Myocyte (in vitro differentiated cells): ENCODE measurements around the gene GGNBP2. TPM values are rescaled to one million over a fixed set of nuclear protein-coding genes. Genes with fewer than 3 reads are reported as not detected.
"Not testable (repeated sequence)": the region's sequence is repeated elsewhere in the genome, so short reads cannot be mapped to it uniquely, and the experiment has no call there.

Experiments used
- DNase-seq: peaks from one replicate; pipeline ENCODE4 v3.0.0-alpha.2; 2012; ENCODE audit warnings: low read depth
- total RNA-seq: library from RNA; depleted of rRNA; stranded (reverse); fragments of >200 nt; gene quantifications from 2 replicates; pipeline ENCODE4 v1.2.3, GENCODE V29; 2014

GGNBP2 gene
- total RNA-seq, 1 donor from 2014 or later, result 61.4 TPM

DNA sequence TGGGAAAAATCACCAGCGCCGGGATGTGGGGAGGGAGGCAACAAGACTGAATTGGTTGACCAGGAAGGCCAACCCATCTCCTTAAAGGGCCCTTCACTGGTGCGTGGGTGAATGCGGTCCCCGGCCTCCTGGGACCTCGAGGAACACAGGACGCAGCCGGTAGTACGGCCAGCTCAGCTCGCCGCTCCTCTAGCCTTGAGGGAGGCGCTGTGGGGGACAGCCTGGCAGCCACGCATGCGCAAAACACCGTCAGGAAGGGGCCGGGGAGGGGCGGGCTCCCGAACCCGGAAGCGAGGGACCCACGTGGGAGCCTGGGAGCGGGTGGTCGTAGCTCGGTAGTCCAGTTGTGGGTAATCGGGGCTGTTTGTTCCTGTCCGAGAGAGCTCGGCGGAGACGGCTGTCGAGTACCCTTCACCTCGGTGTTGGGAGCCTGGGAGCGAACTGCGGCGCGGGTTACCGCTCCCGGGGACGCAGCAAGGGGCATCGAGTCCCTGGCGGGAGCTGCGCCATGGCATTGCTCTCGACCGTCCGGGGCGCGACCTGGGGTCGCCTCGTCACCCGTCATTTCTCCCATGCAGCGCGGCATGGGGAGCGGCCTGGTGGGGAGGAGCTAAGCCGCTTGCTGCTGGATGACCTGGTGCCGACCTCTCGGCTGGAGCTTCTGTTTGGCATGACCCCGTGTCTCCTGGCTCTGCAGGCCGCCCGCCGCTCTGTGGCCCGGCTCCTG lies 56.7 kb downstream of the GGNBP2 start, which contains the start of gene MRM1:
Gene MRM1 (plus strand): TSS at position 281 of the 727 bp plus-strand sequence. CDS start 228 bp downstream, at position 509.
- peak; percentile 95 for DNase-seq

GRCh38 chr17:36602030-36602748 lies 57.5 kb downstream of the GGNBP2 start:
- DNase-seq, result peak; percentile 12

GRCh38 chr17:36602924-36603384 lies 58.2 kb downstream of the GGNBP2 start:
- DNase-seq, result peak; percentile 76

DNA sequence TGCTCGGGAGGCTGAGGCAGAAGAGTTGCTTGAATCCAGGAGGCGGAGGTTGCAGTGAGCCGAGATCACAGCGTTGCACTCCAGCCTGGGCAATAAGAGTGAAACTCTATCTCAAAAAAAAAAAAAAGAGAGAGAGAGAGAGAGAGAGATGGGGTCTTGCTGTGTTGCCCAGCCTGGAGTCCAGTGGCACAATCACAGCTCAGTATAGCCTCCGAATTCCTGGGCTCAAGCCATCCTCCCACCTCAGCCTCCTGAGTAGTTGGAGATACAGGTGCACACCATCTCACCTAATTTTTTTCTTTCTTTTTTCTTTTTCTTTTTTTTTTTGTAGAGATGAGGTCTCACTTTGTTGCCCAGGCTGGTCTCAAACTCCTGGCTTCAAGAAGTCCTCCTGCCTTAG lies 60.3 kb downstream of the GGNBP2 start:
- not testable (repeated sequence) for DNase-seq

DNA sequence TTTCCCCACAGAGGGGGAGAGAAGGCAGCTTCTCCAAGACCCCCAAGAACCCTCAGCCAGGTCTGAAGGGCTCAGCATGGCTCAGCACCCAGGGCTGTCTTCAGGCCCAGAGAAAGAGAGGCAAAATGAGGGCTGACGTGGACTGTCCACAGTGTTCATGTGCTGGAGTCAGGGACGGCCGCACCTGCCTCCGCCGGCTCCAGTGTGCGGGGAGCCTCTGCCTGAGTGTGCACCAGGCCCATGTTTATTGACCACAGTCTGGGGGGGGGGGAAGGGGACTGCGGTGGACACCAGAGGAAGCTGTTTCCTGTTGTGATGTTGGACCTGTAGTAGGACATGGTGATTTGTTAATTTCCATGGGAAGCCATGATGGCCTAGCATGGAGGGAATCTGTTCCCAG lies 63.6 kb downstream of the GGNBP2 start:
- DNase-seq, result no peak

DNA sequence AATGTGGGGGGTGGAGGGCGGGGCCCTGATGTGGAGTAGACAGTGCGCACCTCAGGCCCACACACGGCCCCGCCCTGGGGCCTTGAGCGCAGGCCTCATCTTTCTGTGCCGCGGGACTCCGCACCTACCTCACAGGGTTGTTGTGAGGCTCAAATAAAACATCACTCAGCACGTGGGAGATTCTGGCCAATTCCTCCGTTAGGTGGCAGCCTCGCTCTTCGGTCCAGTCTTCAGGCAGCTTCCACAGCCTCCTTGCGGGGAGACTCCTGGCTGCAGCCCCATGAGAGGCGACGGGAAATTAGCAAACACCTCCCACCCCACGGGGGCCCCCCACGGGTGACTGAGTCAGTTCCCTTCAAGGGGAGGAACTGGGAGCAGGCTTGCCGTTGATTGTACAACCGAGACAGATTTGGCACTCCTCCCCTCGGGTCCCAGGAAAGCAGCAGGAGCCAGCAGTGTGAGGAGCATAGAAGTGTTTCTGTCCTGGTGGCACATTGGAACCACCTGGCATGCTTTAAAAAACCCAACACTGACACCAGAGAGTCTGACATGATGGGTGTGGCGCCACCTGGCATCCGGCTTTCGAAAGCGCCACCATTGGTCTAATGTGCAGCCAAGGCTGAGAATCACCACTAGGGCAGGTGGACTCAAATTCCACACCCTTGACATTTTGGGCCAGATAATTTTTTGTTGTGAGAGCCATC lies 64.2 kb downstream of the GGNBP2 start:
- DNase-seq, result no peak

DNA sequence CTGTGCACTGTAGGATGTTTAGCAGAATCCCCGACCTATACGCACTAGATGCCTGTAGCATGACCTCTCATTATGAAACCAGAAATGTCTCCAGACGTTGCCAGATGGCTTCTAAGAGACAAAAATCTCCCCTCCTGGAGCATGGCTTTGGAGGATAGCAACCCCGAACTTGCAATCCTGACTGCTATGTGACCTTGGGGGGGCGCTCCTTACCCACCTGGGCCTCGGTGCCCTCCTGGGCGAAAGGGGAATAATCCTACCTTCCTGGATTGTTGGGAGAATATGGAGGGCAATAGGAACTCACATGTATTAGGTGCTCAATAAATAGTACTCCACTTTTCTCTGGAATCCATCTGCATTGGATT lies 64.8 kb downstream of the GGNBP2 start:
- no peak for DNase-seq

DNA sequence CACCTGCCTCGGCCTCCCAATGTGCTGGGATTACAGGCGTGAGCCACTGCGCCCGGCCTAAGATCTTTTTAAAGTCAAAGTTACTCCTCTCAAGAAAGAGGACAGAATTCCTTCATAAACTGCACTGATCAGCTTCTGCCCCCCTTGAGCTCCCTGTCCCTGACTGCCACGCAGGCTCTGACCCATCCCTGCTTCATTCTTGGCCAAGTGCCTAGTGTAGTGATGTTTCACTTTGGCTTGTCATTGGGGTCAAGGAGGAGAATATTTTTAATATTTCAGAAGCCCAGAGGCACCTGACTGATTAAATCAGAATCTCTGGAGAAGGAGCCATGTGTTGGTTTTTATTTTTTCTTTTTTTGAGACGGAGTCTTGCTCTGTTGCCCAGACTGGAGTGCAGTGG lies 65.8 kb downstream of the GGNBP2 start:
- peak; percentile 31 for DNase-seq

DNA sequence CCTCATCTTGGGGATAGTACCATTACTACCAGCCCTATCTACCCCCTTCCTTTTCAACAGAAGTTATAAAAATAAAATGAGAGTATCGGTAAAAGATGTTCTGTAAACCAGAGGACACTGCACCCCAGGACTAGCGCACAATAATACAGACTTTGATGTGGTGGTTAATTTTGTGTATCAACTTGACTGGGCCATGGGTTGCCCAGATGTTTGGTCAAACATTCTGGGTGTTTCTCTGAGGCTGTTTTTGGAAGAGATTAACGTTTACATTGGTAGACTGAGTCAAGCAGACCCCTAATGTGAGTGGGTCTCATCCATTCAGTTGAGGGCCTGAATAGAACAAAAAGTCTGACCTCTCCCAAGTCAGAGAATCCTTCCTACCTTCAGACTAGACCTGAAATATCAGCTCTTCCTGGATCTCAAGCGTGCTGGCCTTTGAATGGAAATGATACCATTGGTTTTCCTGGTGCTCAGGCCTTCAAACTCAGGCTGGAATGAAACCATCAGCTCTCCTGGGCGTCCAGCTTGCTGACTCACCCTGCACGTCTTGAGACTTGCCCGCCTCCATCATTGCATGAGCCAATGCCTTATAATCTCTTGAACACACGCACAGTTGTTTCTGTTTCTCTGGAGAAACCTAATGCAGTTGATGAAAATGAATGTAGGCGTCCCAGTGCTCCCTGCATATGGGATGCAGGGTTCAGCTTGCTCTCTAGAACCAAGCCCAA lies 66.8 kb downstream of the GGNBP2 start:
- DNase-seq, result peak; percentile 16

GRCh38 chr17:36612323-36612722 lies 67.6 kb downstream of the GGNBP2 start:
- no peak for DNase-seq

DNA sequence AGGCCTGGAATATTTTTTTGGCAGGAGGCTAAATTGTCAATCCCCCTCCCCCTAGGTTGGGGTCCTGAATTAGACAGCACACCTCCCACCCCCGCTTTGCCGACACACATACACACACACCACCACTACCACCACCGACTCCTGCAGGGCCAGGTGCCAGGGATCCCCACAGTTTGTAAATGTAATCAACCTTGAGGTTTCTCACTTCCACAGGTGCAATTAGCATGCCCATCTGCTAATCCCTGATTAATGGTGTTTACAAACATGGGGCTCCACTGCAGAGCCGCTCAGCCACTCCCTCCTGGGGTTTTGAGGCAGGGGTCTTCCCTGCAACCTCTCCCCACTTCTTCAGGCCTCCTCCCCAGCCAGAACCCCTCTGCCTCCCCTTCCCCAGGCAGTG lies 68.4 kb downstream of the GGNBP2 start:
- no peak for DNase-seq

GRCh38 chr17:36614081-36614480 lies 69.4 kb downstream of the GGNBP2 start:
- no peak for DNase-seq

GRCh38 chr17:36614933-36615332 lies 70.2 kb downstream of the GGNBP2 start:
- peak; percentile 64 for DNase-seq

GRCh38 chr17:36616061-36617029 lies 71.6 kb downstream of the GGNBP2 start:
- DNase-seq, result no peak

- DNase-seq, result no peak
Observed at GRCh38 chr17:36617773-36618172, 73.1 kb downstream of the GGNBP2 start.

- DNase-seq, result no peak
Observed at GRCh38 chr17:36623281-36623680, 78.6 kb downstream of the GGNBP2 start.

DNA sequence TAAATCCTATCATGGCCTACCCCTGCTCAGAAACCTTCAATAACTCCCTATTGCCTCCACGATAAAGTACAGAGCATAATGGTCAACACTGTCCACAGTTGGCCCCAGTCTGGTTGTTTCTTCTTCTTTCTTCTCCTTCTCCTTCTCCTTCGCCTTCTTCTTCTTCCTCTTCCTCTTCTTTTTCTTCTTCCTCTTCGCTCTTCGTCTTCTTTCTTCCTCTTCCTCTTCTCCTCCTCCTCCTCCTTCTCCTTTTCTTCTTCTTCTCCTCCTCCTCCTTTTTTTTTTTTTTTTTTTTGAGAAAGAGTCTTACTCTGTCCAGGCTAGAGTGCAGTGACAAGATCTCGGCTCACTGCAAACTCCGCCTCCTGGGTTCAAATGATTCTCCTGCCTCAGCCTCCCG lies 80.5 kb downstream of the GGNBP2 start:
- DNase-seq, result no peak

DNA sequence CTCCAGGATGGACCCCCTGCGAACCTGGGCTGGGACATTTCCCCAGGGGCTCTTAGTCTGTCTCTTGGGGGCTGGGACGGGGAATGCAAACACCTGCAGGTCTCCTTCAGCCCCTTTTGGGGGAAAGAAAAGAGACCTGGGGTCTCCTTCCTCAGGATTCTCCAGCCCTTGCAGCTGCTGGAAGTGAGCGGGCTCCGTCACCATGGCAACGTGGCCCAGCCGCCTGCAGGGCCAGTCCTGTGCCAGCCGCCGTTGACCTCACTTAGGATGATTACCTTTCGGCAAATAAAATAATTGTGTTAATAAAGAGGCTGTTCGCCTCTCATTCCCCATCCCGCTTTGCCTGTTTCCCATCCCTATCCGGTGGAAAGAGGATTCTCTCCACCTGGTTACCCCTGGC lies 82.4 kb downstream of the GGNBP2 start:
- DNase-seq, result no peak

GRCh38 chr17:36628576-36628975 lies 83.9 kb downstream of the GGNBP2 start:
- DNase-seq, result no peak

DNA sequence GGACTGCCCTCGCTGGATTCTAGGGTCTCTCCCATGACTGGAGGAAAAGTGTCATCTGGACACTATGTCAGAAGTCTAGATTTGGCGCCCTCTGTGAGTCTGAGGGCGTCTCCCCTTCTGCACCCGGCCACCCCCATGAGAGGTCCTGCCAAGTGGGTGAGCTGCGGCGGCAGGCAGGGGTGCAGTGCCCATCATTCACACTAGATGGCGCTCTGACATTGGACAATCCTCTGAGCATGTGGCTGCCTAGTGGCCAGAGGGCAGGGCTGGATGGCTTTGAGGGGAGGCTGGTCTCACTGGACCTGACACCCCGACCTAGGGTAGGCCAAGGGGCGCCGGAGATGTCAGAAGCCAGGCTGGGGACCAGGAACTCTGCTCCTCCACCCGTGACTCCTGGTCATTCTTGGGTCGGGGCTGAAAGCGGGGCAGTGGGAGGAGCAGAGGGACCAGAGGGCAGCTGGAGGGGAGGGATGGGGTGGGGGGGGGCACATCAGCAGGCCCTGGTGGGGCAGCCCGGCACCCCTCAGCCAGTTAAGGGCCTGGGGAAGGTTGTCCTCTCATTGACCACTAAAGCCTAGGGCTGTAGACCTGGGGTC lies 84.6 kb downstream of the GGNBP2 start:
- peak; percentile 75 for DNase-seq
